CD4-positive, CD25-positive, alpha-beta regulatory T cell (primary cell): ENCODE data around the gene NR3C2. TPM values are rescaled to one million over a fixed set of nuclear protein-coding genes. Genes with fewer than 3 reads are reported as not detected.

Experiments
- ATAC-seq, 2 donors: fragments of 150-1000 bp; cut with Tn5 transposase; one replicate each; pipeline ENCODE4 v1.10.0; 2021; ENCODE audit warnings: low read depth in 2 of 2, moderate number of reproducible peaks in 2 of 2, moderate library complexity in 1 of 2
- DNase-seq, 3 donors: peaks; one replicate each; pipeline versions ENCODE4 v3.0.0 to v3.0.0-alpha.2; 2012 to 2022; ENCODE audit warnings: mixed read lengths in 1 of 3
- H3K27ac ChIP-seq: one replicate; pipeline ENCODE4 v1.7.0; 2013; ENCODE audit warnings: mild to moderate bottlenecking, low read length; ENCODE audit not compliant: insufficient read depth, poor library complexity, severe bottlenecking
- H3K27me3 ChIP-seq: one replicate; pipeline ENCODE4 v1.7.0; 2013; ENCODE audit warnings: low read length; ENCODE audit not compliant: control insufficient read depth, insufficient read depth
- H3K36me3 ChIP-seq: one replicate; pipeline ENCODE4 v1.7.0; 2013; ENCODE audit warnings: mild to moderate bottlenecking, low read length, moderate library complexity; ENCODE audit not compliant: control insufficient read depth, insufficient read depth
- H3K4me1 ChIP-seq: 2 replicates; pipeline ENCODE4 v1.7.0; 2013; ENCODE audit warnings: mild to moderate bottlenecking, low read length; ENCODE audit not compliant: insufficient read depth, control insufficient read depth, poor library complexity, severe bottlenecking
- H3K4me3 ChIP-seq: one replicate; pipeline ENCODE4 v1.7.0; 2013; ENCODE audit warnings: low read depth, mild to moderate bottlenecking, low read length, moderate library complexity
- H3K9me3 ChIP-seq, 2 experiments: 1 replicate in 1 of 2; 2 replicates in 1 of 2; pipeline ENCODE4 v1.7.0; 2013; ENCODE audit warnings: low read length in 2 of 2, mild to moderate bottlenecking in 1 of 2, moderate library complexity in 1 of 2; ENCODE audit not compliant: control insufficient read depth in 2 of 2
- H3K27ac Mint-ChIP-seq, 3 donors: one replicate each; pipeline ENCODE4 v1.8.0; 2020 to 2022; ENCODE audit warnings: mild to moderate bottlenecking in 3 of 3, mixed read lengths in 3 of 3, moderate library complexity in 2 of 3
- H3K27me3 Mint-ChIP-seq: one replicate; pipeline ENCODE4 v1.8.0; 2022; ENCODE audit warnings: mild to moderate bottlenecking, mixed read lengths
- H3K36me3 Mint-ChIP-seq: one replicate; pipeline ENCODE4 v1.8.0; 2020; ENCODE audit warnings: mixed read lengths
- H3K4me1 Mint-ChIP-seq, 4 donors: one replicate each; pipeline ENCODE4 v1.8.0; 2020 to 2022; ENCODE audit warnings: mixed read lengths in 4 of 4, mild to moderate bottlenecking in 1 of 4
- H3K4me3 Mint-ChIP-seq, 4 donors: one replicate each; pipeline ENCODE4 v1.8.0; 2020 to 2022; ENCODE audit warnings: mild to moderate bottlenecking in 4 of 4, mixed read lengths in 4 of 4, moderate library complexity in 3 of 4
- H3K9me3 Mint-ChIP-seq, 7 donors: one replicate each; pipeline ENCODE4 v1.8.0; 2020 to 2022; ENCODE audit warnings: mixed read lengths in 7 of 7, mild to moderate bottlenecking in 3 of 7, moderate library complexity in 2 of 7
- polyA plus RNA-seq, 4 donors: library from polyadenylated mRNA; unstranded; fragments of 300-500 nt; fragmentation: Illumina TruSeq; gene quantifications; one replicate each; pipeline ENCODE4 v1.2.3, GENCODE V29; 2021
- total RNA-seq: library from RNA; stranded (reverse); gene quantifications from one replicate; pipeline ENCODE4 v1.2.3, GENCODE V29; 2022

The NR3C2 gene
- total and polyA plus RNA-seq, 5 donors from 2014 or later = 1.2 to 16.1 (median 3.2) TPM

- H3K27me3 ChIP-seq = no peaks in the 10 kb centered on the region
- Mint-ChIP-seq H3K27ac (peak overlapping the region in 1 of 3 donors; percentile 39), H3K9me3 (peaks cover 0 to 3% (median 0%) of the 10 kb centered on the region in 7 donors), H3K36me3 (peaks cover 48% of the 10 kb centered on the region), H3K27me3 (no peaks in the 10 kb centered on the region), H3K4me3 (no peak overlapping the region), H3K4me1 (peaks cover 0 to 42% (median 18%) of the 10 kb centered on the region in 4 donors)
- H3K27ac ChIP-seq = no peak overlapping the region
- no peaks in the 10 kb centered on the region for H3K4me1 ChIP-seq
- H3K4me3 ChIP-seq = no peak overlapping the region
- H3K9me3 ChIP-seq = no peaks in the 10 kb centered on the region
- ATAC-seq = no peak
- peaks cover 21% of the 10 kb centered on the region for H3K36me3 ChIP-seq
- DNase-seq = no peak
These were observed 327.8 kb downstream of the NR3C2 start for GRCh38 chr4:148114436-148114835.

- no peak for ATAC-seq
- DNase-seq = no peak
- H3K9me3 Mint-ChIP-seq = peaks cover 0 to 6% (median 0%) of the 10 kb centered on the region in 7 donors
- Histone ChIP-seq H3K36me3 (peaks cover 25% of the 10 kb centered on the region), H3K4me3 (no peak overlapping the region), H3K27me3 (no peaks in the 10 kb centered on the region), H3K9me3 (no peaks in the 10 kb centered on the region), H3K4me1 (no peaks in the 10 kb centered on the region), H3K27ac (no peak overlapping the region)
- no peak overlapping the region for H3K27ac Mint-ChIP-seq
- H3K36me3 Mint-ChIP-seq = peaks cover 36% of the 10 kb centered on the region
- H3K4me3 Mint-ChIP-seq = no peak overlapping the region
- no peaks in the 10 kb centered on the region for H3K27me3 Mint-ChIP-seq
- peaks cover 0 to 29% (median 13%) of the 10 kb centered on the region in 4 donors for H3K4me1 Mint-ChIP-seq
These were observed 329.8 kb downstream of the NR3C2 start for GRCh38 chr4:148112231-148112982.

- H3K27ac Mint-ChIP-seq = no peak overlapping the region
- peaks cover 0 to 21% (median 10%) of the 10 kb centered on the region in 4 donors for H3K4me1 Mint-ChIP-seq
These were observed 332.0 kb downstream of the NR3C2 start for GRCh38 chr4:148110169-148110568.

DNA sequence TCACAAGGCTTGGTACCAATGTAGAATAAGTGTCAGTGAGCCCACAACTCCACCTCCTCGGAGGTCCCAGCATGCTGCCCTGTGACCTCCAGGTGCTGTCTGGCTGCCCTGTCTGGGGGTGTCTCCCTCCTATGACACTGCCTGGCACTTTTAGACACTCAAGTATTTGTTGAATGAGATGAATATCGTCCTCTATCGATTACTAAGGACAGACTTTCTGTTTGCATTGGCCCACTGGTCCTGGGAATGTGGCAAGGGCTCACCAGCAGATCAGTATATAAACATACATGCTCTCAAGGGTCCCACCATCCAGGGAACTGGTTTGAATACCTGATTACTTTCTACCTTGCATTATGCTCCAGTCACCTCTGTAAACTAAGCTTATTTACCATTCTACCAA is 333.0 kb downstream of the NR3C2 start:
- H3K36me3 ChIP-seq = peaks cover 25% of the 10 kb centered on the region
- no peak for ATAC-seq
- no peak for DNase-seq
- Mint-ChIP-seq H3K36me3 (peaks cover 56% of the 10 kb centered on the region), H3K4me3 (no peak overlapping the region), H3K9me3 (peaks cover 0 to 10% (median 0%) of the 10 kb centered on the region in 7 donors), H3K4me1 (peaks cover 0 to 21% (median 11%) of the 10 kb centered on the region in 4 donors), H3K27me3 (no peaks in the 10 kb centered on the region), H3K27ac (no peak overlapping the region)
- H3K4me1 ChIP-seq = no peaks in the 10 kb centered on the region
- no peak overlapping the region for H3K4me3 ChIP-seq
- H3K27me3 ChIP-seq = no peaks in the 10 kb centered on the region
- no peak overlapping the region for H3K27ac ChIP-seq
- H3K9me3 ChIP-seq = no peaks in the 10 kb centered on the region

More at GRCh38 chr4:148110169-148110568, 332.0 kb downstream of the NR3C2 start:
- Histone ChIP-seq H3K4me1 (no peaks in the 10 kb centered on the region), H3K36me3 (peaks cover 25% of the 10 kb centered on the region), H3K27ac (no peak overlapping the region), H3K9me3 (no peaks in the 10 kb centered on the region), H3K27me3 (no peaks in the 10 kb centered on the region), H3K4me3 (no peak overlapping the region)
- Mint-ChIP-seq H3K27me3 (no peaks in the 10 kb centered on the region), H3K4me3 (no peak overlapping the region), H3K36me3 (peaks cover 55% of the 10 kb centered on the region), H3K9me3 (peaks cover 0 to 10% (median 0%) of the 10 kb centered on the region in 7 donors)
- no peak for DNase-seq
- ATAC-seq = no peak

- DNase-seq (no peak), ATAC-seq (no peak)
- no peaks in the 10 kb centered on the region for H3K4me1 ChIP-seq
- H3K27ac ChIP-seq = no peak overlapping the region
- Mint-ChIP-seq H3K36me3 (peaks cover 52% of the 10 kb centered on the region), H3K27ac (no peak overlapping the region), H3K9me3 (peaks cover 0 to 10% (median 0%) of the 10 kb centered on the region in 7 donors), H3K4me1 (peaks cover 0 to 17% (median 11%) of the 10 kb centered on the region in 4 donors), H3K4me3 (no peak overlapping the region), H3K27me3 (no peaks in the 10 kb centered on the region)
- H3K27me3 ChIP-seq = no peaks in the 10 kb centered on the region
- H3K9me3 ChIP-seq = no peaks in the 10 kb centered on the region
- no peak overlapping the region for H3K4me3 ChIP-seq
- H3K36me3 ChIP-seq = peaks cover 22% of the 10 kb centered on the region
These were observed 333.4 kb downstream of the NR3C2 start for GRCh38 chr4:148108766-148109165.

DNA sequence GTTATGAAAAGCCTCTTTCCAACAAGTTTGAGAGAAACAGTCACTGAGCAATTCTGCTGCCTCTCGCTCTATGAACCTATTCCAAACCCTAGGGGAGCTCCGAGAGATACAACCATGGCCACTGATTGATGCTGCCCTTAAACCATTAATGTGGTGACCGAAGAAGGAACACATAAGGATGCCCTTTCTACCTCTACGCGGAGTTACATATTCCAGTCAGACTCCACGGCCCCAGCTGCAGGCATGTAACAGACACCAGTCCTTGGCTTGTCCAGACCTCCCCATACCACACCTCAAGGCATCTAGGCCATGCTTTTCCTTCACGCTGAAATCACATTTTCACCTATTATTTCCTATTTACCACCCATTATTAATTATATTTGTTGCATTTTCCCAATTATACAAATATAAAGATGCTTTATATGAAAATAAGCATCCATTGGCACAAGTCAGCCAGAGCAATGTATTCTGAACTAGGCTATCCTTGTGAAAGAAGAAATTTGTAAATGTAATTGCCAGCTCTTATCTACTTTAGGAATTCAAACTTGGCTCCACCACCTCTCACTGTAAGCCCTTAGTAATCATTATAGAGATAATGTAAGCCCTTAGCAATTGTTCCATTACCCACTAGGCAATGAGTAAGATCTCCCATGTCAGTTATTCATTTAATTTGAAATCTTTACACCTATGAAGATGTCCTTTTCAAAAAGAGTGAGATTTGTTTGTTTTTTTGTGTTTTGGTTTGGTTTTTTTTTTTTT is 338.4 kb downstream of the NR3C2 start:
- no peak for ATAC-seq
- H3K27ac ChIP-seq = no peak overlapping the region
- Mint-ChIP-seq H3K4me1 (peaks cover 0 to 14% (median 8%) of the 10 kb centered on the region in 4 donors), H3K27me3 (no peaks in the 10 kb centered on the region), H3K36me3 (peaks cover 47% of the 10 kb centered on the region), H3K4me3 (no peak overlapping the region), H3K9me3 (peaks cover 0 to 10% (median 0%) of the 10 kb centered on the region in 7 donors), H3K27ac (peak overlapping the region in 1 of 3 donors; percentile 11)
- DNase-seq = no peak
- no peak overlapping the region for H3K4me3 ChIP-seq
- H3K4me1 ChIP-seq = no peaks in the 10 kb centered on the region
- H3K27me3 ChIP-seq = no peaks in the 10 kb centered on the region
- H3K9me3 ChIP-seq = no peaks in the 10 kb centered on the region
- H3K36me3 ChIP-seq = peaks cover 7% of the 10 kb centered on the region

DNA sequence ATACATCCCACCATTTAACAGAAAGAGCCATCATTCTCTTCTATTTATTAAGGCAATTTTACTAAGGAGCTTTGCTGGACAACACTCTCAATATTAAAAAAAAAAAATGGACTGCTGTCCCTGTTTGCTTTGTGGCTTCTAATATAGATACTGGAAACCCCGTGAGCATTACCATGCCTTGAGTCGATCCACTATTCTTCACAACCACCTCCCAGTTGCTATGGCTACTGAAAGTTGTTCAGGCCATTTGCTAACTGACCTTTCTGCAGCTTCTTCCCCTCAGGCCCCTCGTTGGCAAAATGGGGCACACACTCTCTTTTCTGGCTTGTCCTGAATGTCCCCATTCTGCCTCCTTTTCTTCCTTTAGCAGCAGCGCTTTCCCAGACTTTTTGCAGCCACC is 340.4 kb downstream of the NR3C2 start:
- no peak overlapping the region for H3K27ac ChIP-seq
- DNase-seq (no peak), ATAC-seq (no peak)
- peaks cover 0 to 14% (median 7%) of the 10 kb centered on the region in 4 donors for H3K4me1 Mint-ChIP-seq
- H3K27me3 ChIP-seq = no peaks in the 10 kb centered on the region
- no peak overlapping the region for H3K4me3 ChIP-seq
- no peaks in the 10 kb centered on the region for H3K9me3 ChIP-seq
- peaks cover 0 to 6% (median 0%) of the 10 kb centered on the region in 7 donors for H3K9me3 Mint-ChIP-seq
- peaks cover 5% of the 10 kb centered on the region for H3K36me3 ChIP-seq
- peaks cover 41% of the 10 kb centered on the region for H3K36me3 Mint-ChIP-seq
- H3K4me1 ChIP-seq = no peaks in the 10 kb centered on the region
- no peaks in the 10 kb centered on the region for H3K27me3 Mint-ChIP-seq
- no peak overlapping the region for H3K4me3 Mint-ChIP-seq
- peak overlapping the region in 1 of 3 donors; percentile 79 for H3K27ac Mint-ChIP-seq
